IPS-20b (cell line): ENCODE data around the gene PTP4A2.

Experiments
- H3K27ac ChIP-seq: one replicate; pipeline ENCODE4 v1.5.1; 2013; ENCODE audit warnings: low read length
- H3K27me3 ChIP-seq: 2 replicates; pipeline ENCODE4 v1.6.1; 2013; ENCODE audit warnings: mild to moderate bottlenecking, low read length, inconsistent platforms; ENCODE audit not compliant: insufficient read depth
- H3K36me3 ChIP-seq: 2 replicates; pipeline ENCODE4 v1.6.1; 2013; ENCODE audit warnings: low read depth, mild to moderate bottlenecking, inconsistent platforms, low read length, moderate library complexity; ENCODE audit not compliant: insufficient read depth
- H3K4me1 ChIP-seq: 2 replicates; pipeline ENCODE4 v1.6.1; 2013; ENCODE audit warnings: mild to moderate bottlenecking, control low read depth, inconsistent platforms, low read length, moderate library complexity; ENCODE audit not compliant: insufficient read depth
- H3K4me3 ChIP-seq: 2 replicates; pipeline ENCODE4 v1.5.1; 2013; ENCODE audit warnings: mild to moderate bottlenecking, low read length, inconsistent platforms
- H3K9ac ChIP-seq: 2 replicates; pipeline ENCODE4 v1.6.1; 2013; ENCODE audit warnings: low read depth, mild to moderate bottlenecking, inconsistent platforms, low read length, moderate library complexity
- H3K9me3 ChIP-seq: 2 replicates; pipeline ENCODE4 v1.6.1; 2013; ENCODE audit warnings: mild to moderate bottlenecking, low read depth, low read length, inconsistent platforms; ENCODE audit not compliant: insufficient read depth

Gene PTP4A2

GRCh38 chr1:31878058-31878457, 60.1 kb downstream of the PTP4A2 start:
- no peak overlapping the region for H3K27ac ChIP-seq
- no peaks in the 10 kb centered on the region for H3K27me3 ChIP-seq
- no peaks in the 10 kb centered on the region for H3K4me1 ChIP-seq
- no peaks in the 10 kb centered on the region for H3K36me3 ChIP-seq
- H3K9ac ChIP-seq, result no peak overlapping the region
- H3K9me3 ChIP-seq, result no peaks in the 10 kb centered on the region
- no peak overlapping the region for H3K4me3 ChIP-seq

GRCh38 chr1:31877544-31877943, 60.6 kb downstream of the PTP4A2 start:
- Histone ChIP-seq H3K9me3 (no peaks in the 10 kb centered on the region), H3K4me1 (no peaks in the 10 kb centered on the region), H3K4me3 (no peak overlapping the region), H3K9ac (no peak overlapping the region), H3K27me3 (no peaks in the 10 kb centered on the region), H3K36me3 (no peaks in the 10 kb centered on the region), H3K27ac (no peak overlapping the region)

- H3K27me3 ChIP-seq, result no peaks in the 10 kb centered on the region
- H3K4me3 ChIP-seq, result no peak overlapping the region
These were observed 62.4 kb downstream of the PTP4A2 start for GRCh38 chr1:31875636-31876236.

GRCh38 chr1:31874942-31875341, 63.2 kb downstream of the PTP4A2 start:
- Histone ChIP-seq H3K27me3 (no peaks in the 10 kb centered on the region), H3K9ac (no peak overlapping the region), H3K27ac (no peak overlapping the region), H3K9me3 (no peaks in the 10 kb centered on the region), H3K36me3 (no peaks in the 10 kb centered on the region), H3K4me3 (no peak overlapping the region), H3K4me1 (no peaks in the 10 kb centered on the region)

More at GRCh38 chr1:31875636-31876236, 62.4 kb downstream of the PTP4A2 start:
- Histone ChIP-seq H3K4me1 (no peaks in the 10 kb centered on the region), H3K9ac (no peak overlapping the region), H3K36me3 (no peaks in the 10 kb centered on the region), H3K27ac (no peak overlapping the region), H3K9me3 (no peaks in the 10 kb centered on the region)

GRCh38 chr1:31872658-31873636, 65.2 kb downstream of the PTP4A2 start:
- H3K27me3 ChIP-seq, result no peaks in the 10 kb centered on the region
- H3K9me3 ChIP-seq, result no peaks in the 10 kb centered on the region
- H3K9ac ChIP-seq, result no peak overlapping the region
- no peak overlapping the region for H3K4me3 ChIP-seq
- H3K36me3 ChIP-seq, result no peaks in the 10 kb centered on the region
- H3K4me1 ChIP-seq, result no peaks in the 10 kb centered on the region
- no peak overlapping the region for H3K27ac ChIP-seq

GRCh38 chr1:31871703-31872102, 66.5 kb downstream of the PTP4A2 start:
- Histone ChIP-seq H3K36me3 (no peaks in the 10 kb centered on the region), H3K4me1 (no peaks in the 10 kb centered on the region), H3K4me3 (no peak overlapping the region), H3K27me3 (no peaks in the 10 kb centered on the region), H3K27ac (no peak overlapping the region), H3K9ac (no peak overlapping the region), H3K9me3 (no peaks in the 10 kb centered on the region)

GRCh38 chr1:31870086-31870736, 68.0 kb downstream of the PTP4A2 start:
- Histone ChIP-seq H3K9me3 (no peaks in the 10 kb centered on the region), H3K27ac (no peak overlapping the region), H3K36me3 (no peaks in the 10 kb centered on the region), H3K27me3 (no peaks in the 10 kb centered on the region), H3K9ac (no peak overlapping the region), H3K4me1 (no peaks in the 10 kb centered on the region), H3K4me3 (no peak overlapping the region)

- H3K9ac ChIP-seq, result no peak overlapping the region
- H3K4me1 ChIP-seq, result no peaks in the 10 kb centered on the region
- no peaks in the 10 kb centered on the region for H3K36me3 ChIP-seq
- no peaks in the 10 kb centered on the region for H3K27me3 ChIP-seq
- no peak overlapping the region for H3K4me3 ChIP-seq
- H3K27ac ChIP-seq, result no peak overlapping the region
- no peaks in the 10 kb centered on the region for H3K9me3 ChIP-seq
These were observed 68.7 kb downstream of the PTP4A2 start for GRCh38 chr1:31869449-31869848.

GRCh38 chr1:31868862-31869261, 69.3 kb downstream of the PTP4A2 start:
- H3K27me3 ChIP-seq, result no peaks in the 10 kb centered on the region
- no peak overlapping the region for H3K9ac ChIP-seq
- H3K4me3 ChIP-seq, result no peak overlapping the region
- H3K36me3 ChIP-seq, result no peaks in the 10 kb centered on the region
- H3K4me1 ChIP-seq, result no peaks in the 10 kb centered on the region
- no peaks in the 10 kb centered on the region for H3K9me3 ChIP-seq
- H3K27ac ChIP-seq, result no peak overlapping the region

GRCh38 chr1:31867546-31867945, 70.6 kb downstream of the PTP4A2 start:
- no peaks in the 10 kb centered on the region for H3K27me3 ChIP-seq
- H3K27ac ChIP-seq, result no peak overlapping the region
- H3K4me3 ChIP-seq, result no peak overlapping the region
- no peaks in the 10 kb centered on the region for H3K36me3 ChIP-seq
- H3K4me1 ChIP-seq, result no peaks in the 10 kb centered on the region
- H3K9ac ChIP-seq, result no peak overlapping the region
- no peaks in the 10 kb centered on the region for H3K9me3 ChIP-seq

GRCh38 chr1:31866450-31867032, 71.6 kb downstream of the PTP4A2 start:
- Histone ChIP-seq H3K27me3 (no peaks in the 10 kb centered on the region), H3K9me3 (no peaks in the 10 kb centered on the region), H3K27ac (no peak overlapping the region), H3K36me3 (no peaks in the 10 kb centered on the region), H3K4me3 (no peak overlapping the region), H3K4me1 (no peaks in the 10 kb centered on the region), H3K9ac (no peak overlapping the region)
